SK-N-SH (cell line): ENCODE measurements around the gene KIZ. TPM values are rescaled to one million over a fixed set of nuclear protein-coding genes. Genes with fewer than 3 reads are reported as not detected.

ENCODE experiments used
- CTCF ChIA-PET: fragments of 300-600, 350-600 bp; formaldehyde crosslinking; extraction: SDS; loops from one replicate; lab custom pipeline; 2021; lab: Yijun Ruan, JAX
- POLR2A ChIA-PET: fragments of 350-600 bp; sonication (Branson Sonifier 250); formaldehyde crosslinking; extraction: SDS; loops from one replicate; lab custom pipeline; 2020; ENCODE audit warnings: antibody characterized with exemption, inconsistent platforms; lab: Yijun Ruan, JAX
- DNase-seq: peaks from one replicate; pipeline ENCODE4 v3.0.0; 2012
- H2AFZ ChIP-seq: fragments of 200-600 bp; sonication (generic); 2 replicates; pipeline ENCODE4 v1.8.1; 2016; ENCODE audit warnings: antibody characterized with exemption, mild to moderate bottlenecking, low read depth
- H3F3A ChIP-seq: fragments of 200-600 bp; sonication (generic); replicated peaks from 2 replicates; pipeline ENCODE3; 2016; ENCODE audit warnings: antibody characterized with exemption, mild to moderate bottlenecking; ENCODE audit not compliant: insufficient read depth
- H3K27ac ChIP-seq, 2 experiments: fragments of 200-500 bp in 1 of 2; fragments of 200-600 bp in 1 of 2; sonication (Bioruptor generic) in 1 of 2; sonication (generic), shearing (Covaris generic) in 1 of 2; 2 replicates each; pipeline versions ENCODE4 v1.5.1 to v1.6.1; 2014 to 2016; ENCODE audit warnings: low read depth in 2 of 2, inconsistent platforms in 1 of 2, low read length in 1 of 2, mild to moderate bottlenecking in 1 of 2, mixed read lengths in 1 of 2
- H3K27me3 ChIP-seq: fragments of 200-600 bp; sonication (generic), shearing (Covaris generic); 2 replicates; pipeline ENCODE4 v1.6.1; 2016; ENCODE audit warnings: mixed run types; ENCODE audit not compliant: insufficient read depth
- H3K36me3 ChIP-seq, 2 experiments: fragments of 200-500 bp in 1 of 2; fragments of 200-600 bp in 1 of 2; sonication (Bioruptor generic) in 1 of 2; sonication (generic) in 1 of 2; replicated peaks in 1 of 2; 2 replicates each; pipeline versions ENCODE3 to v1.5.1; 2014 to 2016; ENCODE audit warnings: low read length in 1 of 2, mild to moderate bottlenecking in 1 of 2; ENCODE audit not compliant: insufficient read depth in 2 of 2, control insufficient read depth in 1 of 2
- H3K4me1 ChIP-seq, 2 experiments: fragments of 200-500 bp in 1 of 2; fragments of 200-600 bp in 1 of 2; sonication (Bioruptor generic) in 1 of 2; sonication (generic), shearing (Covaris generic) in 1 of 2; 2 replicates each; pipeline versions ENCODE4 v1.5.1 to v1.6.1; 2014 to 2016; ENCODE audit warnings: low read depth in 1 of 2, low read length in 1 of 2, mixed run types in 1 of 2; ENCODE audit not compliant: insufficient read depth in 2 of 2, control insufficient read depth in 1 of 2
- H3K4me2 ChIP-seq: fragments of 200-600 bp; sonication (generic), shearing (Covaris generic); 2 replicates; pipeline ENCODE4 v1.6.1; 2017; ENCODE audit warnings: mixed run types
- H3K4me3 ChIP-seq, 2 experiments: fragments of 200-500 bp in 1 of 2; fragments of 200-600 bp in 1 of 2; sonication (Bioruptor generic) in 1 of 2; sonication (generic), shearing (Covaris generic) in 1 of 2; 2 replicates each; pipeline versions ENCODE4 v1.5.1 to v1.8.1; 2014 to 2016; ENCODE audit warnings: low read depth in 2 of 2, inconsistent platforms in 1 of 2, low read length in 1 of 2, mild to moderate bottlenecking in 1 of 2, mixed read lengths in 1 of 2, moderate library complexity in 1 of 2
- H3K79me2 ChIP-seq: fragments of 200-600 bp; sonication (generic); 2 replicates; pipeline ENCODE4 v1.8.1; 2017; ENCODE audit warnings: mild to moderate bottlenecking; ENCODE audit not compliant: insufficient read depth
- H3K9ac ChIP-seq: fragments of 200-600 bp; sonication (generic); 2 replicates; pipeline ENCODE4 v1.6.1; 2017; ENCODE audit warnings: mixed run types
- H3K9me2 ChIP-seq: fragments of 200-600 bp; sonication (generic); 2 replicates; pipeline ENCODE4 v1.6.1; 2017; ENCODE audit warnings: mixed run types
- H3K9me3 ChIP-seq: fragments of 200-600 bp; sonication (generic); 2 replicates; pipeline ENCODE4 v1.6.1; 2017; ENCODE audit warnings: mixed run types, mild to moderate bottlenecking, moderate library complexity
- H4K20me1 ChIP-seq: fragments of 200-600 bp; sonication (generic); 2 replicates; pipeline ENCODE4 v1.6.1; 2017; ENCODE audit warnings: mild to moderate bottlenecking, mixed run types; ENCODE audit not compliant: insufficient read depth
- FOSL2 ChIP-seq: IDR thresholded peaks from 2 replicates; pipeline ENCODE4 v1.4.0; 2012; ENCODE audit warnings: low read depth, mild to moderate bottlenecking, moderate library complexity, borderline replicate concordance
- GATA2 ChIP-seq: sonication (generic); formaldehyde crosslinking; IDR thresholded peaks from 2 replicates; pipeline ENCODE4 v1.5.0; 2020; ENCODE audit warnings: mild to moderate bottlenecking, missing genetic modification reagents
- MXI1 ChIP-seq: IDR thresholded peaks from 2 replicates; pipeline ENCODE4 v1.6.1; 2012; ENCODE audit warnings: mild to moderate bottlenecking, low read depth, low read length, improper control_type of control experiment
- PBX3 ChIP-seq: IDR thresholded peaks from 2 replicates; pipeline ENCODE4; 2012
- RFX5 ChIP-seq: IDR thresholded peaks from 2 replicates; pipeline ENCODE4 v1.6.1; 2012; ENCODE audit warnings: mild to moderate bottlenecking, improper control_type of control experiment, low read length
- TCF12 ChIP-seq: IDR thresholded peaks from 2 replicates; pipeline ENCODE4 v1.4.0; 2012
- YY1 ChIP-seq: IDR thresholded peaks from 2 replicates; pipeline ENCODE4 v1.4.0; 2012; ENCODE audit warnings: low read depth, mild to moderate bottlenecking
- ZBTB33 ChIP-seq: IDR thresholded peaks from 2 replicates; pipeline ENCODE4 v1.4.0; 2012; ENCODE audit warnings: low read depth, borderline replicate concordance
- WGBS: methylation state at CpG from one replicate; pipeline ENCODE4 v1.1.6; 2017; ENCODE audit warnings: low lambda C conversion rate; 5-methylcytosine and 5-hydroxymethylcytosine counted together
- polyA plus RNA-seq, 3 experiments: library from polyadenylated mRNA; depleted of rRNA; stranded (reverse); fragments of >200 nt; gene quantifications; 2 replicates each; pipeline ENCODE4 v1.2.3, GENCODE V29; 2012

The KIZ gene
- polyA plus RNA-seq, 1 of the 3 experiments (the other 2 are of a cell fraction), result 3.9 TPM

GRCh38 chr20:21126581-21126870 lies 644 bp downstream of the KIZ start:
- Histone ChIP-seq H3K27me3 (no peaks in the 10 kb centered on the region), H3F3A (peaks cover 3% of the 10 kb centered on the region), H3K4me1 (peaks cover 0 to 6% of the 10 kb centered on the region in 2 experiments; a peak in 2 of 4 replicates), H4K20me1 (no peaks in the 10 kb centered on the region), H2AFZ (peak overlapping the region; percentile 96), H3K9me2 (no peaks in the 10 kb centered on the region), H3K36me3 (no peaks in the 10 kb centered on the region), H3K4me3 (peak overlapping the region; percentile 88 to 91), H3K9me3 (no peaks in the 10 kb centered on the region), H3K27ac (no peak overlapping the region; a peak in 1 of 4 replicates), H3K79me2 (peaks cover 6% of the 10 kb centered on the region; the same call in 1 of the 2 replicates), H3K9ac (peak overlapping the region; percentile 83), H3K4me2 (peak overlapping the region; percentile 92)
- 18% methylated on average over 8 of the region's 8 CpGs for WGBS
- CTCF ChIA-PET, result interaction anchor here (0.7 to 2.3 kb wide), 6 partner anchors 9 to 267 kb away, joined by 3 to 11 read pairs (median 3); partner anchors contain the start of gene XRN2
- DNase-seq, result no peak
- POLR2A ChIA-PET, result no interaction called here
- TF ChIP-seq GATA2 (CRISPR knock-in tag) (no peak), TCF12 (peak; percentile 12; the same call in 1 of the 2 replicates), PBX3 (0 out of 2 replicates have a peak, but pooled peaks have one; percentile 27), FOSL2 (no peak), MXI1 (peak; percentile 28; the same call in 1 of the 2 replicates)

GRCh38 chr20:21127201-21127981 lies 1.5 kb downstream of the KIZ start:
- CTCF ChIA-PET, result interaction anchor here (0.7 to 2.3 kb wide), 7 partner anchors 8 to 378 kb away, joined by 3 to 11 read pairs (median 3); partner anchors contain the start of gene XRN2
- 93% methylated on average over 5 of the region's 5 CpGs for WGBS

More at GRCh38 chr20:21127201-21127981, 1.5 kb downstream of the KIZ start:
- Histone ChIP-seq H3K27ac (no peak overlapping the region), H3K9ac (no peak overlapping the region), H3K4me2 (0 out of 2 replicates have a peak overlapping the region, but pooled peaks have one; percentile 92), H3K27me3 (no peaks in the 10 kb centered on the region), H3K9me2 (no peaks in the 10 kb centered on the region), H3K79me2 (peaks cover 6% of the 10 kb centered on the region; the same call in 1 of the 2 replicates), H3K4me3 (no peak overlapping the region), H3F3A (peaks cover 3% of the 10 kb centered on the region), H4K20me1 (no peaks in the 10 kb centered on the region), H3K9me3 (no peaks in the 10 kb centered on the region), H2AFZ (peak overlapping the region; percentile 96; the same call in 1 of the 2 replicates), H3K36me3 (no peaks in the 10 kb centered on the region), H3K4me1 (peaks cover 0 to 6% of the 10 kb centered on the region in 2 experiments; a peak in 2 of 4 replicates)
- POLR2A ChIA-PET, result no interaction called here
- TF ChIP-seq ZBTB33, result no peak
- no peak for TF ChIP-seq RFX5
- no peak for TF ChIP-seq FOSL2
- TF ChIP-seq YY1, result no peak
- DNase-seq, result no peak
